ENCODE results near the gene PRR33.

PRR33 gene

GRCh38 chr11:1927026-1927847 is 35.5 kb upstream of the PRR33 start:
- Histone ChIP-seq H3K79me1 (replicated peaks; ENCODE audit: low read length, poor library complexity, severe bottlenecking) (no peaks in the 10 kb centered on the region), H3K4ac (ENCODE audit: low read depth in 1 of 2, low read length in 2 of 2) (no peak overlapping the region), H3K4me3 (ENCODE audit: insufficient read depth in 1 of 2, low read depth in 1 of 2, low read length in 2 of 2) (no peak overlapping the region), H3K9ac (ENCODE audit: low read length) (peak overlapping the region; percentile 45), H2BK12ac (ENCODE audit: low read length in 2 of 2) (no peak overlapping the region), H2AFZ (ENCODE audit: low read depth, low read length) (no peak overlapping the region), H2AK5ac (ENCODE audit: low read length, severe bottlenecking) (no peak overlapping the region), H2BK5ac (ENCODE audit: low read depth, low read length, poor library complexity, severe bottlenecking) (no peak overlapping the region), H3K27me3 (ENCODE audit: control insufficient read depth in 1 of 2, insufficient read depth in 1 of 2, low read length in 2 of 2) (peaks cover 18 to 25% of the 10 kb centered on the region in 2 experiments), H3K36me3 (ENCODE audit: control insufficient read depth in 1 of 2, insufficient read depth in 2 of 2, low read depth in 1 of 2, low read length in 2 of 2) (no peaks in the 10 kb centered on the region), H2BK120ac (ENCODE audit: low read depth, low read length) (no peak overlapping the region), H3K14ac (ENCODE audit: low read length in 2 of 2) (no peak overlapping the region), H3K4me1 (ENCODE audit: control insufficient read depth, insufficient read depth, low read depth, low read length) (peaks cover 19% of the 10 kb centered on the region), H3K27ac (ENCODE audit: low read length, poor library complexity, severe bottlenecking) (no peak overlapping the region), H3K9me3 (ENCODE audit: control insufficient read depth, low read length) (no peaks in the 10 kb centered on the region), H4K8ac (ENCODE audit: low read length) (no peak overlapping the region), H3K18ac (ENCODE audit: low read depth in 1 of 2, low read length in 2 of 2) (no peak overlapping the region), H4K91ac (ENCODE audit: low read length) (peak overlapping the region; percentile 44), H3K4me2 (ENCODE audit: low read length, poor library complexity, severe bottlenecking) (no peak overlapping the region), H3K23ac (ENCODE audit: low read length in 2 of 2) (no peak overlapping the region), H2BK15ac (ENCODE audit: low read depth, poor library complexity, severe bottlenecking) (no peak overlapping the region)
- WGBS, result 80% methylated on average over 28 of the region's 28 CpGs
- no peak for DNase-seq

DNA sequence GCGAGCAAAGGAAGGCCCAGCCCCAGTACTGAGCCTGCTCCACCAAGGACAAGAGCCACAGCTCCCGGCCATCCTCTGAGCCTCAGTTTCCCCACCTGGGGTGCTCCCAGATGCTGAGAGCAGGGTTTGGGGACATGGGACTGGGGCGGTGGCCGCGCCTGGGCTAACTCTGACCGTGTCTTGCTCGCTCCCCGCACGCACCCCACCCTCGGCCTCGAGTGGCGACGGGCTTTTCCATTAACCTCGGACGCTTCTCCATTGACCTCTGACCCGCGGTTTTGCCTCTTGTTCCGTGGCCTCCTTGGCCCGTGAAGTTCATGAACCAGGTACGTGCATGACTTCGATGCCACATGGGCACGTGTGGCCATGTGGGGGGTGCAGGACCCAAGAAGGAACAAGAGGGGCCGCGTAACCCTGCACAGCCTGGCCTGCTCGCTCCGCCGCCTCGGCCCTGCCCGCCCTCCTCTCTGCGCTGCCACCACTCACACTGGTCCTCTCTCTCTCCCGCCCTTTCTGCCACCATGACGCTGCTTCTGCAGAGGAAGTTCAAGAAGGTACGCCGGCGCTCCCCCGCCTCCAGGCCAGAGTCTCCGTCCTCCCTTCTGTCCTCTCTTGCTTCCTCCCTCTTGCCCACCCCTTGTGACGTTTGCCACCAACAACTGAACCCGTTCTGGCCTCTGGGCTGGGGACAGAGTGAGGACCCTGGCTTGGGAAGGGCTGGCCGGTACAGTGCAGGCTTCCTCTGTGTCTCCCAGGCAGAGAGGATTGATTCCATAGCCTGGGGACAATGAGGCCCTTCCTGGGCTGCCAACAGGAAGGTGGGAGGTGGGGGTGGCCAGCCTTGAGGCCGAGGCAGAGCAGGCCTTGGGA is 34.7 kb upstream of the PRR33 start:
- H3K4me1 ChIP-seq (ENCODE audit: control insufficient read depth, insufficient read depth, low read depth, low read length), result peaks cover 21% of the 10 kb centered on the region
- H3K27me3 ChIP-seq (ENCODE audit: control insufficient read depth in 1 of 2, insufficient read depth in 1 of 2, low read length in 2 of 2), result peaks cover 18 to 29% of the 10 kb centered on the region in 2 experiments
- no peak overlapping the region for H2BK120ac ChIP-seq (ENCODE audit: low read depth, low read length)
- 90% methylated on average over 41 of the region's 41 CpGs for WGBS
- no peak overlapping the region for H4K8ac ChIP-seq (ENCODE audit: low read length)
- peak overlapping the region in 1 of 2 experiments; percentile 24 for H3K18ac ChIP-seq (ENCODE audit: low read depth in 1 of 2, low read length in 2 of 2)
- no peak overlapping the region for H2AK5ac ChIP-seq (ENCODE audit: low read length, severe bottlenecking)
- no peak overlapping the region for H3K14ac ChIP-seq (ENCODE audit: low read length in 2 of 2)
- no peak overlapping the region for H3K9ac ChIP-seq (ENCODE audit: low read length)
- H4K91ac ChIP-seq (ENCODE audit: low read length), result peak overlapping the region; percentile 41
- H3K9me3 ChIP-seq (ENCODE audit: control insufficient read depth, low read length), result no peaks in the 10 kb centered on the region
- H2AFZ ChIP-seq (ENCODE audit: low read depth, low read length), result no peak overlapping the region
- no peak overlapping the region for H2BK15ac ChIP-seq (ENCODE audit: low read depth, poor library complexity, severe bottlenecking)
- H3K4me3 ChIP-seq (ENCODE audit: insufficient read depth in 1 of 2, low read depth in 1 of 2, low read length in 2 of 2), result peak overlapping the region in 1 of 2 experiments; percentile 8
- no peak for DNase-seq
- no peak overlapping the region for H3K23ac ChIP-seq (ENCODE audit: low read length in 2 of 2)
- H3K27ac ChIP-seq (ENCODE audit: low read length, poor library complexity, severe bottlenecking), result no peak overlapping the region
- H3K36me3 ChIP-seq (ENCODE audit: control insufficient read depth in 1 of 2, insufficient read depth in 2 of 2, low read depth in 1 of 2, low read length in 2 of 2), result no peaks in the 10 kb centered on the region
- H3K4me2 ChIP-seq (ENCODE audit: low read length, poor library complexity, severe bottlenecking), result no peak overlapping the region
- no peaks in the 10 kb centered on the region for H3K79me1 ChIP-seq (replicated peaks; ENCODE audit: low read length, poor library complexity, severe bottlenecking)
- H3K4ac ChIP-seq (ENCODE audit: low read depth in 1 of 2, low read length in 2 of 2), result peak overlapping the region in 1 of 2 experiments; percentile 13
- no peak overlapping the region for H2BK12ac ChIP-seq (ENCODE audit: low read length in 2 of 2)
- no peak overlapping the region for H2BK5ac ChIP-seq (ENCODE audit: low read depth, low read length, poor library complexity, severe bottlenecking)

DNA sequence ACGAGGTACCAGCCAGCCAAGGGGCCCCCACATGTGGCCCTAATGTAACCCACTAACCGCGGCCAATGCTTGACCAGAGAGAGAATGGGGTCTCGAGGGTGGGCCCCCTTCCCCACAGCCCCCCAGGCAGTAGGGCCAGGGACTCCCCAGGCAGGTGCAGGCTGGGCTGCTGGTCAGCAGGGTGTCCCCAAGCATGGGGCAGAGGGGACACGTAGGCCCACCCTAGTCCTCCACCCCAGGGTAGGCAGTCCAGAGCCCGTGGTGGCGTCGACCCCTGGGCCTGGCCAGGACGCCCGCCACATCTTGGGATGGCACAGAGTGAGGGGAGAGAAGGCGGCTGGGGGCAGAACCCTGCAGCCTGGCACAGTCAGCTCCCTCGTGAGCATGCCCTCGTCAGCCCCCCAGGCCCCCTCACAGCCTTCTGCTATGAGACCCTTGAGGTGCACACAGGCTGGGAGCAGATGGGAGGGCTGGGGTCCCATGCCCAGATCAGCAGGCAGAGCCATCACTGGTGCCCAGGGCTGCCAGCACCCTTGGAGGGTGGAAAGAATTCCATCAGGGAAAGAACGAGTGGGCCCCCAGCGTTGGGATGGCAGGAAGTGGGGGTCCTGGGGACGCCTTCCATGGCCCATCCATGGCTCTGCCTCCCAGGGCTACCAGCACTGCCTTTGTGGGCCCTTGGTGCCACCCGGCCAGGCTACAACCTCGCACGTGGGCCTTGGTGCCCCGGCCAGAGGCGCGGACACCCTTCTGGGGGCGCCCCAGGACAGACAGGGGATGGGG is 33.9 kb upstream of the PRR33 start:
- peaks cover 21% of the 10 kb centered on the region for H3K4me1 ChIP-seq (ENCODE audit: control insufficient read depth, insufficient read depth, low read depth, low read length)
- H3K27me3 ChIP-seq (ENCODE audit: control insufficient read depth in 1 of 2, insufficient read depth in 1 of 2, low read length in 2 of 2), result peaks cover 18 to 29% of the 10 kb centered on the region in 2 experiments
- no peak overlapping the region for H4K91ac ChIP-seq (ENCODE audit: low read length)
- no peak overlapping the region for H3K14ac ChIP-seq (ENCODE audit: low read length in 2 of 2)
- H3K4ac ChIP-seq (ENCODE audit: low read depth in 1 of 2, low read length in 2 of 2), result no peak overlapping the region
- no peak overlapping the region for H3K23ac ChIP-seq (ENCODE audit: low read length in 2 of 2)
- H3K9ac ChIP-seq (ENCODE audit: low read length), result no peak overlapping the region
- no peak for DNase-seq
- no peaks in the 10 kb centered on the region for H3K79me1 ChIP-seq (replicated peaks; ENCODE audit: low read length, poor library complexity, severe bottlenecking)
- H3K4me2 ChIP-seq (ENCODE audit: low read length, poor library complexity, severe bottlenecking), result no peak overlapping the region
- no peak overlapping the region for H2BK15ac ChIP-seq (ENCODE audit: low read depth, poor library complexity, severe bottlenecking)
- WGBS, result 94% methylated on average over 22 of the region's 23 CpGs
- no peaks in the 10 kb centered on the region for H3K9me3 ChIP-seq (ENCODE audit: control insufficient read depth, low read length)
- no peak overlapping the region for H2AFZ ChIP-seq (ENCODE audit: low read depth, low read length)
- no peak overlapping the region for H3K4me3 ChIP-seq (ENCODE audit: insufficient read depth in 1 of 2, low read depth in 1 of 2, low read length in 2 of 2)
- no peak overlapping the region for H2BK12ac ChIP-seq (ENCODE audit: low read length in 2 of 2)
- no peak overlapping the region for H3K18ac ChIP-seq (ENCODE audit: low read depth in 1 of 2, low read length in 2 of 2)
- no peak overlapping the region for H4K8ac ChIP-seq (ENCODE audit: low read length)
- H3K36me3 ChIP-seq (ENCODE audit: control insufficient read depth in 1 of 2, insufficient read depth in 2 of 2, low read depth in 1 of 2, low read length in 2 of 2), result no peaks in the 10 kb centered on the region
- H3K27ac ChIP-seq (ENCODE audit: low read length, poor library complexity, severe bottlenecking), result no peak overlapping the region
- no peak overlapping the region for H2BK120ac ChIP-seq (ENCODE audit: low read depth, low read length)
- no peak overlapping the region for H2AK5ac ChIP-seq (ENCODE audit: low read length, severe bottlenecking)
- no peak overlapping the region for H2BK5ac ChIP-seq (ENCODE audit: low read depth, low read length, poor library complexity, severe bottlenecking)

Measured in mesenchymal stem cell (in vitro differentiated cells and primary cell).